GM19099 (cell line): ENCODE results near the gene OPHN1.

Experiments used
- POLR2A ChIP-seq: IDR thresholded peaks from 3 replicates; pipeline ENCODE4 v1.6.1; 2011; ENCODE audit warnings: low read depth; ENCODE audit not compliant: insufficient read length; ENCODE audit errors: extremely low read depth

OPHN1 gene

DNA sequence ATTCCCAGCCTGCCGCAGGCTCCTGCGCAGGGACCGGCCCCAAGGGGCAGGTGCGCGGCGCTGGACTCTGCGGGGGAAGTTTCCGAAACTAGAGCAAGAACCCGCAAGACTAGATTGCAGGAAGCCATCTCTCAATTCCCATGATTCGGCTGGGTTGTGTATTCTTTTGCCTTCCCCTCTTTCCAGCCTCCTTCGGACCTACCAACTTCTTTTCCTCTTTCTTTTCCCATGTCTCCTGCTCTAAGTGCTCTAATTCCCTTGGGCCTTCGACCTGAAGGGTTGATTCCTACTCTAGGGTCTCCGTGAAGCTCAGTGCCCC, 645 bp upstream of the OPHN1 start:
- TF ChIP-seq POLR2A: no peak

DNA sequence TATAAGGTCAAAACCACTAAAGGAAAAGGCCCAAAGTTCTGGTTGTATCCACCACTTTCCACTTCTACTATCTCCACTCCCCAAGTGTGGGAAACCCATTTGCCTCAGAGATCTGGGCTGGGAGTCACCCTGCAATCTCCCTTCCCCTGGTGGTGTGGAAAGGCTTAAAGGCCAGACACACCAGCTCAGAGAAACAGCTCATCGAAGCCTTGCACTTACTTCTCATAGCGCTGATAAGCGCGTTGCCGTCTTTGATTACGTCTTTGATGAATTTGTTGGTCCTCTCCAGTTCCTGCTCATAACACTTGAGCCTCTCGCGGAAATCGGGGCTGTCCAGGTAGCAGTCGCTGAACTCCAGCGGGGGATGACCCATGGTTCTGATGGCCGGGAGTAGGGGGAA, 647 bp downstream of the OPHN1 start:
- TF ChIP-seq POLR2A: no peak

DNA sequence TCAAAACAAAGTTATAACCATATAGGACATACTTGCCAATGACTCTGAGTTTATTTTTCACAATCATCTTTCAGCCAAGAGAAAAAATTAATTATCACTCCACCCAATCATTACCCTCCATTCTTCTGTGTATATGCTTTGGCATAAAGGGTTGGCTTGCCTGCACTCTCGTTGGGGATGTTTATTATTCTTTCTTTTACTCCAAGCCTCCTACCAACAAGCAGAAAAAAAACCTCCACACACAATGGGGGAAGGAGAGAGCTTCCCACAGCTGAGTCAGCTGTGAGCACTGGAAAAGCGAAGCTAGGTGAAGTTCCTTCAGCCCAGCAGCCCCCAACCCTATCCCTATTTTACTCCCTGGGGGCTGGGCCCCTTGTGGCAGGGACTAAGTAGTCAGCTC, 1.5 kb downstream of the OPHN1 start:
- no peak for TF ChIP-seq POLR2A

DNA sequence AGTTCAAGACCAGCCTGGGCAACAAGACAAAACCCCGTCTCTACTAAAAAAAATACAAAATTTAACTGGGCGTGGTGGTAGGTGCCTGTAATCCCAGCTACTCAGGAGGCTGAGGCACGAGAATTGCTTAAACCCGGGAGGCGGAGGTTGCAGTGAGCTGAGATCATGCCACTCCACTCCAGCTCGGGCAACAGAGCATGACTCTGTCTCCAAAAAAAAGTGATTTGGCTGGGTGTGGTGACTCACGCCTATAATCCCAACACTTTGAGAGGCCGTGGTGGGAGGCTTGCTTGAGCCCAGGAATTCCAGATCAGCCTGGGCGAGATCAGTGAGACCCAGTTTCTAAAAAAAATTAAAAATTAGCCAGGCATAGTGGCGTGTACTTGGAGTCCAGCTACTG, 4.1 kb downstream of the OPHN1 start:
- no peak for TF ChIP-seq POLR2A

DNA sequence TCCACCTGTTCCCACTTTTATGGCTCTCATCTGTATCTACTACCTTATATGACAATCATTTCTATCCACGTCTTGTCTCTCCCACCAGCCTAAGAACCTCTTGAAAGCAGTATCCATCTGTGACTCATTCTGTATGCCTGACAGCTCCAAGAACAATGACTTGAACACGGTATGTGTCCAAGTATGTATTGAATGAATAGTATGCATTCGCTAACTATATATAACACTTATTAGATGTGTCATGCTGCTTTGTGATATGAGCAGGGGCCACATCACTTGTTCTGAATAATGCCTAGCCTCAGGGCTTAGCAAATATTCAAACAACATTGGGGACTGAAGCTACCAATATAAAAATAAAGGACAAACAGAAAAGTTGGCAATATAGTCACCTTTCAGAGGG, 4.9 kb downstream of the OPHN1 start:
- no peak for TF ChIP-seq POLR2A

DNA sequence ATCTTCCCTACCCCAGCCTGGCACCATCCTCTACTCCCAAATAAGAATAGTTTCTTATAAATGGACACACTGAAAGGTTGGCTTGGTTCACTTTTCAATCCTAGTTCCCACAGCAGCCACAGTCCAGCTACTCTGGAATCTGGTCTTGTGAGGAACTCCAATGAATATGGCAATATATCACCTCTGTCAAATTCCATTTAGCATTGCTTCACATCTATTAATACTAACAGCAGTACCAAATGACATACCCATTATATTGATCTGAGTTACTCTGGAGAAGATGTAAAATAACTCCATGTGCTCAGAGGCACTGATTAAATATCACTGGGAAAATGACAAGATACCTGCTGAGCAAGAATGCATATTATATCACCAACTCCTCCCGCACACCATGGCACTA, 8.6 kb downstream of the OPHN1 start:
- TF ChIP-seq POLR2A: no peak

DNA sequence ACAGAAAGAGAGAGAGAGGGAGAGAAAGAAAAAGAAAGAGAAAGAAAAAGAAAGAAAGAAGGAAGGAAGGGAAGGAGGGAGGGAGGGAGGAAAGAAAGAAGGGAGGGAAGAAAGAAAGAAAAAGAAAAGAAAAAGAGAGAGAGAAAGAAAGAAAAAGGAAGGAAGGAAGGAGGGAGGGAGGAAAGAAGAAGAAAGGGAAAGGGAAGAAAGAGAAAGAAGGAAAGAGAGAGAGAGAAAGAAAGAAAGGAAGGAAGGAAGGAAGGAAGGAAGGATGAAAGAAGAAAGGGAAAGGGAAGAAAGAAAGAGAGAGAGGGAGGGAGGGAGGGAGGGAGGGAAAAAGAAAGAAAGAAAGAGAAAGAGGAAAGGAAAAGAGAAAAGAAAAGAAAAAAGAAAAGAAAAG, 10.8 kb downstream of the OPHN1 start:
- TF ChIP-seq POLR2A: no peak

DNA sequence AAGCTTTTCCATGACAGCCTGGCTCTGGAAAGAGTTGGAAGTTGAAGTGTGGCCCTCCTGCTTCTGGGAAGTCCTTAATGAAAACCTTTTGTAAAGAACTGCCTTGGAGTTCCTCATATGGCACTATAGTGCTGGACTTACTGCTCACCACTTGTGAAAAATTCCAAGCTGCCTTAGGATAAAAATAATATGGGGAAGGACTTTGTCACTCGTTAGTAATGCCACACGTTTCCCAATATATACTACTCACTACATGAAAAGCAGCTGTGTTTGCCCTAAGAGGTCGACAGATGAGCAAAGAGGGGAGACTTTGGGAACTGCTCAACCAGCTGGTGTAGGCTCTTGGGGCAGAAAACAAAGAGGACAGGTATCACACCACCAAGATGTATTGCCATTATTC, 11.7 kb downstream of the OPHN1 start:
- no peak for TF ChIP-seq POLR2A

DNA sequence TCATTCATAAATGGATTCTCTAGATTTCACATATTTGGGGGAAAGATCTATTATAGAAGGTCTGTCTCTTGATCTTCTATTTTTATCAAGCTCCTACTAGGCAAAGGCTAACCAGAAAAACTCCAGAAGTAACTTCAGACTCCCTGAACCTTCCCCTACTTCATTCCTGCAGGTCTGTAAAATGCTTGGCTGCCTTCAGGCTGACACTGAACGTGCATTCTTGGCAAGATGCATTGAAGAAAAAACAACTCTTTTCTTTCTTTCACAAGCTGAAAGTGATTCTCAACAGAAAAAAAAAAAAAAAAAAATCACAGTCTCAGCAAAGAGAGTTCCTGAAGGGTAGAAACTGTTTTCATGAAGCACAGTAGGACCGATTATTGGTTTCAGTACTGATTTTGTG, 12.7 kb downstream of the OPHN1 start:
- no peak for TF ChIP-seq POLR2A

DNA sequence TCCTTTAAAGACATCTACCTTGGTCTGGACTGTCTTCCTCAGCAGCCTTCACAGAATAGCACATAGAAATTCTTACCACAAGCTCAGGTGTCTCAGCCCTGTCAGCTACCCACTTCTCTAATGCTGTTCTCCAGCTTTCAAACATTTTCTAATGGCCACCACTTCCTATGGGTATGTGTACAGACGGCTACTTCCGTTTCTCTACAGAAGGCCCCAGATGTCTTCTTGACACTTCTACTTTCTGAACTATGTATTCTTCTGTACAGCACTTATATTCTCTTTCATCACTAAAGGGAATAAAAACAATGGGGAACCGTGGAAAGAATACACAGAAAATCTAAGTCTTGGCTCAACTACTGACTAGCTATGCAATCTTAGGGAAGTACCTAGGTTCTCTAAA, 13.3 kb downstream of the OPHN1 start:
- no peak for TF ChIP-seq POLR2A

DNA sequence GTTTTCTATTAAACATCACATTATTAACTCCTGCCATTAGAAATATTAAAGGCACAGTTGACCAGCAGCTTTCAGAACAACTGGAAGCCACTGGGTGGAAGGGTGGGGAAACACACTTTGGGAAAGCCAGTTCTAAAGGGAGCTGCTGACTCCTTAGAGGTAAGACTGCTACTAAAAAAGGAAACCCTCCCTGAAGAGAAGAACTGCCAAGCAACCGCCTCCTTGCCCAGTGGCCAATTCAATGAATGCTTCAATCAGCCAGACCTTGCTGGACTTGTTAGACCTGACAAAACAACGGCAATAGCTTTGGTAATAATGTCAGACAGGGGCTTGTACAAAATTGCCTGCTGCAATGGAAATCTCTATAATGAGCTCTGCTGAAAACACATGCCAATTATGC, 15.6 kb downstream of the OPHN1 start:
- no peak for TF ChIP-seq POLR2A

DNA sequence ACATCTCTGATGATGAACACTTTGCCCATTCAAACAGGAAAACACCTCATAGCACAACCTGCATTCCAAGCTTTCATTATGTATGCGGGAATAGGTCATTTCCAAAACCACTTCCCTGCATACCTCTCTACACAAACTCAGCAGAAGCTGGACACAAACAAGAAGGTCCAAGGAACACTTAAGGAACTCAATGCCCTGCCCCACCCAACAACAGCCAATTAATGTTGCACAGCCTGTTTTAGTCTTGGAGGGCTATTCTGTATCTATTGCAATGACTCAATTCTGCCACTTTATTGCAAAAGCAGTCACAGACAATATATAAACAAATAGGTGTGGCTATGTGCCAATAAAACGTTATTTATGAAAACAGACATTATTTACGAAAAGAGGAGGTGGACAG, 16.7 kb downstream of the OPHN1 start:
- TF ChIP-seq POLR2A: no peak

DNA sequence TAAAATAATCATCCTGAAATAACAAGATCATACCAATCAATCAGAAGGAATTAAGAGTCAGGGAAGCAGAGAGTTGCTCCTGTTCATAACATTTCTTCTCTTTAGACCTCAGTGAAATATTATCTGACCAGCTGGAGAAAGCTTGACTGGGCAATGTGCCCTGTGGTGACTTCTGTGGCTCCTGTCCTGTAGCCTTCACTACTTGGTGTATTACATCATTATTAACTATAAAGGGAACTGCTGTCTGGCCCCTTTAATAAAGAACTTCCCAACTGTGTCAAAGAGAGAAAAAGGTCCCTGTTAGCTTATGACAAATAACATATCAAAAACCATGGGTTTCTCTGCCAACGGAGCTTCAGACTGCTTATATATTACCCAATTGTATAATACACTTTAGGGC, 18.0 kb downstream of the OPHN1 start:
- TF ChIP-seq POLR2A: no peak

DNA sequence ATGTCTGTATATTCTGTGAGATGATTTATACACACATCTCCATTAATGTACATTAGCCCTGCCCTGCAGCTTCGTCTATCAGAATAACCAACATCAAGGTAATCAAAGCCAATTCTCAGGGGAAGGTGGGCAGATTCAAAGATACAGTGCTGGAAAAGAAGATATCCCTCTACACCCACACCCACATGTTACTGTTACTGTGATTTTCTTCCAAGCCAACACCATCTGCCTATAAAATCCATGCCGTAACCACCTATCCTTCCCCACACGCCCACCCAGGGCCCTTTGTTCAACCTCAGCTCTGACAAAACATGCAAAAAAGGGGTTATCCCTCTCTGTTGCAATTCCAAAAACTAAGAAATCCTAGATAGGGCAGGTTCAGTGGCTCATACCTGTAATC, 20.0 kb downstream of the OPHN1 start:
- TF ChIP-seq POLR2A: no peak

DNA sequence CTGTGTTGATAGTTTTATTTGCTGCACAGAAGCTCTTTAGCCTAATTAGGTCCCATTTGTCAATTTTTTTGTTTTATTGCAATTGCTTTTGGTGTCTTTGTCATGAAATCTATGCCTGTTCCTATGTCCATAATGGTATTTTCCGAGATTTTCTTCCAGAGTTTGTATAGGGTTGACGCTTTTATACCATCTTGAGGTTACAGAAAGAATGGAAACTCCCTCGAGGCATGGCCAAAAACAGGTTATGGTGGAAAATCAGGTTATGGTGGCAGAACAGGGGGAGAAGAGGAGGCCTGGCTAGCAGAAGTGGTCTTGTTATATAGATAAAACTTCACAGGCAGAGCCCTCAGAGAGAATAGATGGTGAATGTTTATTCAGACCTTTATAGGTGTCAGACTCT, 21.6 kb downstream of the OPHN1 start:
- TF ChIP-seq POLR2A: no peak

DNA sequence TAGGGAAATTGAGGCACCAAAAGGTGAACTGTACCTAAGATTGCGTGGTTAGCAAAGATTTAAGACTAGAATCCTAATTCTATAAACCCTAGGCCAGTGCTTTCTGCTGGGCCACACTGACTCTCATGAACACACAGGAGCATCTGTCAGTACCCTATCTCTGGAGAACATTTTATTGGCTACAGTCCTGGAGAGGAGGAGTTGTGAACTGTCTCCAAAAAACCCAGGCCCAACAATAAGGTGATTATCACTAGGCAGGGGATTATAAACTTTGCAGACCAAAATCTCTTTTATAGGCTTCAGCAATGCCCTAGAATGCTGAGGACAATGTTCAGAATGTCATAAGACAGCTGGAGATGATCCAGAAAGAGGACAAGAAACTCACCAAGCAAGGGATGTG, 24.1 kb downstream of the OPHN1 start:
- no peak for TF ChIP-seq POLR2A

DNA sequence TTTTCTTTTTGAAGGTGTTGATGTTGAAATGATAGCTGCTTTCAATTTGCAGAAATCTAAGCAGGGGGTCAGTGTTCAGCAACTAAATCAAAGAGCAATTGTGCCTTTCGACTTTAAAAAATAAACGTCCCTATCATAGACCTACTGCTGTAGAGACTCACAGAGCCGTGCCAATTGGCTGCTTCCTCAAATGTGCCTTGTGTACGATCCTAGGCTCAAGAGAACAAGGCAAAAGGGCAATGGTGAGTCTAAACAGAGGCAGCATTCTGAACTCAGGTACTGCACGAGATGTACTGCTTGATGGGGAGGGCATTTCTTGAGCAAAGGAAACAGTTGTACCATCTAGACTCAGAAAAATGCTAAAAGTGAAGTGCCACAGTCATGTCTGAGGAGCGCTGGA, 29.8 kb downstream of the OPHN1 start:
- no peak for TF ChIP-seq POLR2A

DNA sequence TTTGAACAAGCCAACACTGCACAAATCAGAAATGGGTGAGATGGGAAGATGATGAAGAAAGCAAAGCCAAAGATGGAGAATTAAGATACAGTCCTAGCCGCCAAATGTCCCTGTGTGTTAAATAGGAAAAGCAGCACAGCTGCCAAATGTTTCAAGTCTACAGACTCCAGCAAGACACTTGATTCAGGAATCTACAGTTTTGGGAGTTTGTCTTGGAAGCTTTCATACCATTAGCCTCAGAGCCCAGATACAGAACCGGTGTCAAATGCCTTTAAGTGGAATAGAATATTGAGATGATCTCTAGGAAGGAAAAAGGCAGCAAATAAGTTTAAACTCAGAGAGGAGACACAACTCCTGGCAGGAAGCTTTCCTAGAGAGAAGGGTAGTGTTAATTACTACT, 30.3 kb downstream of the OPHN1 start:
- TF ChIP-seq POLR2A: no peak
